Pancreas (tissue), 10 donors: ENCODE measurements around the gene RPS5. TPM values are rescaled to one million over a fixed set of nuclear protein-coding genes. Genes with fewer than 3 reads are reported as not detected.

Experiments
- ATAC-seq, 4 donors: fragments of 200-7000 bp; cut with Tn5 transposase; one replicate each; pipeline versions ENCODE4 v1.8.0 to v1.9.1; 2020; ENCODE audit warnings: mild to moderate bottlenecking in 4 of 4, moderate library complexity in 4 of 4
- DNase-seq, 6 donors: peaks; one replicate each; pipeline ENCODE4 v3.0.0-alpha.2; 2020
- FAIRE-seq: peaks from 2 replicates; lab custom pipeline; 2012; peaks lifted over from hg19 to GRCh38; lab: Jason Lieb, UNC
- H3K27ac ChIP-seq, 4 donors: fragments of 200-600 bp; sonication (generic); 1 replicate in 3 of 4; 2 replicates in 1 of 4; pipeline versions ENCODE4 v1.5.0 to v1.8.0; 2020
- H3K27me3 ChIP-seq, 4 donors: fragments of 200-600 bp; one replicate each; pipeline ENCODE4 v1.8.0; 2021
- H3K36me3 ChIP-seq, 3 donors: fragments of 200-600 bp; sonication (generic) in 1 of 3; one replicate each; pipeline versions ENCODE4 v1.5.0 to v1.8.0; 2020 to 2021
- H3K4me1 ChIP-seq, 3 donors: fragments of 200-600 bp; one replicate each; pipeline ENCODE4 v1.8.0; 2021
- H3K4me3 ChIP-seq, 4 donors: fragments of 200-600 bp; sonication (generic) in 2 of 4; one replicate each; pipeline versions ENCODE4 v1.5.0 to v1.8.0; 2020 to 2021
- H3K9me3 ChIP-seq, 4 donors: fragments of 200-600 bp; one replicate each; pipeline ENCODE4 v1.8.0; 2021
- CTCF ChIP-seq, 4 donors: fragments of 200-600 bp; sonication (generic) in 3 of 4; IDR thresholded peaks; one replicate each; pipeline versions ENCODE4 v1.5.0 to v1.8.0; 2021; ENCODE audit warnings: antibody characterized with exemption in 4 of 4
- WGBS, 2 donors: extraction: QIAGEN DNeasy Blood & Tissue Kit; methylation state at CpG; one replicate each; pipeline ENCODE4 v1.1.7; 2013; 5-methylcytosine and 5-hydroxymethylcytosine counted together
- intact Hi-C, 3 donors: fragments of 100-400 bp; cut with DNase I; formaldehyde crosslinking; loops; one replicate each; pipeline versions ENCODE4 v1.11.1 to v1.14.2; 2022
- polyA plus RNA-seq, 2 donors: library from polyadenylated mRNA; stranded (reverse); fragments of 200-250 nt; gene quantifications; one replicate each; pipeline ENCODE4 v1.2.3, GENCODE V29; 2013
- total RNA-seq, 6 donors: library from RNA; stranded (reverse); fragmentation: NEBNext Ultra II Directional in 4 of 6; extraction: Animal tissue kit (Norgen Biotek cat#: 25700) in 4 of 6; gene quantifications; one replicate each; pipeline versions ENCODE4 v1.2.1 to v1.2.4, GENCODE V29; 2021 to 2023
- donor health status: healthy with polysubstance abuse.
- donor health status: DM: no; HTN: no; CAD: no; lungs with moderate emphysema.
- donor health status: DM: no; HTN: no; CAD: no.
- donor health status: control.
- donor health status: control.
- donor health status: Bipolar disorder and iron deficiency.
- donor health status: DM: yes; HTN: yes; CAD: no.
- donor health status: DM: no; HTN: no; CAD: no.
- donor health status: DM: no; HTN: no; CAD: no.
- donor health status: DM: yes; HTN: yes; CAD: no.

Gene RPS5
- total and polyA plus RNA-seq, 8 donors = 637 to 1,373 (median 841) TPM

DNA sequence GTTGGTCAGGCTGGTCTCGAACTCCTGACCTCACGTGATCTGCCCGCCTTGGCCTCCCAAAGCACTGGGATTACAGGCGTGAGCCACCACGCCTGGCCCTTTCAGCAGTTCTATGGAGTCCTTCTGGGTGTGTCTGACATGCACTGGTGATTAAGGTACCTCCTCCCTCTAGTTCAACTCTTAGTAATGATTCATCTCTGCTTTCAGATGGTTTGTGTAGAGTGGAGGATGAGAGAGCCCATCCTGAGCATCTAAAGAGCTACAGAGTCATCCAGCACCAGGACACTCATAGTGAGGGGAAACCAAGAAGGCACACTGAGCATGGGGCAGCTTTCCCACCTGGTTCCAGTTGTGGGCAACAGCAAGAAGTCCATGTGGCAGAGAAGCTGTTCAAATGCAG, 29.5 kb downstream of the RPS5 start:
- Histone ChIP-seq H3K4me3 (no peak overlapping the region), H3K27ac (no peak overlapping the region), H3K36me3 (peaks cover 0 to 23% (median 8%) of the 10 kb centered on the region in 3 donors), H3K27me3 (no peaks in the 10 kb centered on the region), H3K9me3 (no peaks in the 10 kb centered on the region), H3K4me1 (no peaks in the 10 kb centered on the region)
- intact Hi-C loops = no loop called here
- ATAC-seq = no peak
- WGBS, 2 donors = 96 to 98% methylated on average over 5 of the region's 5 CpGs
- no peak for DNase-seq
- TF ChIP-seq CTCF (IDR thresholded peaks at IDR 0.05) = no peak
- FAIRE-seq = no peak

DNA sequence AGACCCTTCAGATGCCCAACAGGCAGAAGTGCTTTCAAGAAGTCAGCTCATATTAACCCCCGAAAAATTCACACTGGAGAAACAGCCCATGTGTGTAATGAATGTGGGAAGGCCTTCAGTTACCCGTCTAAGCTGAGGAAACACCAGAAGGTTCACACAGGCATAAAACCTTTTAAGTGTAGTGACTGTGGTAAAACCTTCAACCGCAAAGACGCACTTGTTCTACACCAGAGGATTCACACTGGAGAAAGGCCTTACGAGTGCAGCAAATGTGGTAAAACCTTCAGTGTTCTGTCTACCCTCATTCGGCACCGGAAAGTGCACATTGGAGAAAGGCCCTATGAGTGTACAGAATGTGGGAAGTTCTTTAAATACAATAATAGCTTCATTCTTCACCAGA, 30.0 kb downstream of the RPS5 start:
- Histone ChIP-seq H3K9me3 (no peaks in the 10 kb centered on the region), H3K4me3 (no peak overlapping the region), H3K4me1 (no peaks in the 10 kb centered on the region), H3K27ac (no peak overlapping the region), H3K27me3 (no peaks in the 10 kb centered on the region), H3K36me3 (peaks cover 0 to 23% (median 8%) of the 10 kb centered on the region in 3 donors)
- no peak for DNase-seq
- ATAC-seq = no peak
- intact Hi-C loops = no loop called here
- WGBS, 2 donors = 97 to 98% methylated on average over 7 of the region's 7 CpGs
- no peak for TF ChIP-seq CTCF (IDR thresholded peaks at IDR 0.05)
- no peak for FAIRE-seq

- intact Hi-C loops = no loop called here
- WGBS, 2 donors = 58 to 91% methylated on average over 1 of the region's 1 CpG
- no peak for TF ChIP-seq CTCF (IDR thresholded peaks at IDR 0.05)
- no peak for ATAC-seq
- no peak for DNase-seq
- Histone ChIP-seq H3K9me3 (peaks cover 0 to 19% (median 10%) of the 10 kb centered on the region in 4 donors), H3K4me1 (no peaks in the 10 kb centered on the region), H3K36me3 (peaks cover 0 to 7% (median under 1%) of the 10 kb centered on the region in 3 donors), H3K4me3 (no peak overlapping the region), H3K27ac (no peak overlapping the region), H3K27me3 (no peaks in the 10 kb centered on the region)
- no peak for FAIRE-seq
Observed at GRCh38 chr19:58428617-58429016, 41.5 kb downstream of the RPS5 start.

DNA sequence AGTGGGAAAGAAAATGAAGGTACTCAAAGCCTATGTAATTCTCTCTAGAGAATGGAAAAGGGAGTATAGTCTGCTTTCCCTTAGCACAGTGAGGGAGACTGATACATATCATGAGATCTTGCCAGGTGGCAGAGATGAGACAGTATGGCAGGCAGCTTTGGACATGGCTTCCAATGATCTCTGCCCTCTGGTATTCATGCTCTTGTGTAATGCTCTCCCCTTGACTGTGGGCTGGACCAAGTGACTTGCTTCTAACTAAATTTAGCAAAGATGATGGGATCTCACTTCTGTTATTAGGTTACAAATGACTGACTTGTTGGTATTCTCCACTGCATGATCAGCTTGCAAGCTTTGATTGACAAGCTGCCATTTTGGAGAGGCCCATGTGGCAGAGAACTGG, 42.7 kb downstream of the RPS5 start:
- peaks cover 0 to 29% (median 15%) of the 10 kb centered on the region in 4 donors for H3K9me3 ChIP-seq
- H3K4me3 ChIP-seq = no peak overlapping the region
- H3K4me1 ChIP-seq = no peaks in the 10 kb centered on the region
- H3K27ac ChIP-seq = no peak overlapping the region
- peaks cover 2 to 18% (median 12%) of the 10 kb centered on the region in 3 donors for H3K36me3 ChIP-seq
- no peak for TF ChIP-seq CTCF (IDR thresholded peaks at IDR 0.05)
- intact Hi-C loops = no loop called here
- FAIRE-seq (no peak), ATAC-seq (no peak), DNase-seq (no peak)
- H3K27me3 ChIP-seq = no peaks in the 10 kb centered on the region

GRCh38 chr19:58434217-58434616, 47.1 kb downstream of the RPS5 start:
- Histone ChIP-seq H3K36me3 (peaks cover 3 to 44% (median 26%) of the 10 kb centered on the region in 3 donors), H3K4me3 (no peak overlapping the region)

More at GRCh38 chr19:58434217-58434616, 47.1 kb downstream of the RPS5 start:
- H3K27ac ChIP-seq = no peak overlapping the region
- 97 to 100% methylated on average over 2 of the region's 2 CpGs for WGBS, 2 donors
- no peak for ATAC-seq
- no peak for FAIRE-seq
- no peak for TF ChIP-seq CTCF (IDR thresholded peaks at IDR 0.05)
- DNase-seq = no peak
- peaks cover 0 to 30% (median 15%) of the 10 kb centered on the region in 4 donors for H3K9me3 ChIP-seq
- no peaks in the 10 kb centered on the region for H3K27me3 ChIP-seq
- intact Hi-C loops = no loop called here
- peaks cover 0 to 2% (median 0%) of the 10 kb centered on the region in 3 donors for H3K4me1 ChIP-seq
